Stomach smooth muscle (tissue), 2 donors: ENCODE measurements around the gene NECAB2.

Experiments
- H3K27ac ChIP-seq: one replicate; pipeline ENCODE4 v1.7.0; 2013; ENCODE audit warnings: mild to moderate bottlenecking, low read length, inconsistent platforms
- H3K27me3 ChIP-seq, 2 donors: one replicate each; pipeline ENCODE4 v1.7.0; 2013; ENCODE audit warnings: low read length in 2 of 2; ENCODE audit not compliant: insufficient read depth in 2 of 2, control insufficient read depth in 1 of 2
- H3K36me3 ChIP-seq, 2 donors: one replicate each; pipeline ENCODE4 v1.7.0; 2013; ENCODE audit warnings: low read length in 2 of 2; ENCODE audit not compliant: control insufficient read depth in 2 of 2, insufficient read depth in 2 of 2
- H3K4me1 ChIP-seq: one replicate; pipeline ENCODE4 v1.7.0; 2013; ENCODE audit warnings: low read length; ENCODE audit not compliant: control insufficient read depth, insufficient read depth
- H3K4me3 ChIP-seq, 2 donors: one replicate each; pipeline ENCODE4 v1.7.0; 2013; ENCODE audit warnings: low read length in 2 of 2
- H3K9ac ChIP-seq, 2 donors: one replicate each; pipeline ENCODE4 v1.7.0; 2013; ENCODE audit warnings: low read length in 2 of 2, mild to moderate bottlenecking in 1 of 2
- H3K9me3 ChIP-seq, 2 donors: one replicate each; pipeline ENCODE4 v1.7.0; 2013; ENCODE audit warnings: low read length in 2 of 2; ENCODE audit not compliant: control insufficient read depth in 2 of 2
- donor health status: healthy.
- donor health status: Pancreatic carcinoma.

The NECAB2 gene

GRCh38 chr16:83980794-83981193 lies 12.8 kb downstream of the NECAB2 start:
- Histone ChIP-seq H3K27me3 (no peaks in the 10 kb centered on the region), H3K9me3 (peaks cover 0 to 16% of the 10 kb centered on the region in 2 donors), H3K27ac (no peak overlapping the region), H3K4me3 (no peak overlapping the region), H3K9ac (no peak overlapping the region), H3K4me1 (no peaks in the 10 kb centered on the region), H3K36me3 (no peaks in the 10 kb centered on the region)

GRCh38 chr16:83981799-83982198 lies 13.8 kb downstream of the NECAB2 start:
- Histone ChIP-seq H3K27ac (no peak overlapping the region), H3K36me3 (no peaks in the 10 kb centered on the region), H3K4me1 (no peaks in the 10 kb centered on the region), H3K9me3 (peaks cover 0 to 16% of the 10 kb centered on the region in 2 donors), H3K4me3 (no peak overlapping the region), H3K9ac (no peak overlapping the region), H3K27me3 (no peaks in the 10 kb centered on the region)

DNA sequence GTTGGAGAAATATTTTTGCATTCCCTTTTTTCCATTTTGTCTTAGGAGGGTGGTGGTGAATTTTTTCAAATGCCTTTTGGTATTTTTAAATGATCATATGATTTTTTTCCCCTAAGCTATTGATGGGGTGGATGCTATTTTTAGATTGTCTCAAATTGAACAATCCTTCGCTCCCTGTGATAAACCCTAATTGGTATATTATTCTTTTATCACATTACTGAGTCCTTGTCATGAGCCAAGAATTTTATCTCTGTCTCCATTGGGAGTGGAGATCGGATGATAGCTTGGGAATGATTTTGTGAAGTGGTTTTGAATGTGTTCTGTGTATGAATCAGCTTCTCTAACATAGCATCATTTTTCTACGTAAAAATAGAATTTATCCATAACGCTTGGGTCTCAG lies 15.4 kb downstream of the NECAB2 start:
- no peaks in the 10 kb centered on the region for H3K36me3 ChIP-seq
- H3K27ac ChIP-seq = no peak overlapping the region
- H3K4me3 ChIP-seq = no peak overlapping the region
- H3K4me1 ChIP-seq = no peaks in the 10 kb centered on the region
- peaks cover 0 to 7% of the 10 kb centered on the region in 2 donors for H3K9me3 ChIP-seq
- no peak overlapping the region for H3K9ac ChIP-seq
- H3K27me3 ChIP-seq = no peaks in the 10 kb centered on the region

DNA sequence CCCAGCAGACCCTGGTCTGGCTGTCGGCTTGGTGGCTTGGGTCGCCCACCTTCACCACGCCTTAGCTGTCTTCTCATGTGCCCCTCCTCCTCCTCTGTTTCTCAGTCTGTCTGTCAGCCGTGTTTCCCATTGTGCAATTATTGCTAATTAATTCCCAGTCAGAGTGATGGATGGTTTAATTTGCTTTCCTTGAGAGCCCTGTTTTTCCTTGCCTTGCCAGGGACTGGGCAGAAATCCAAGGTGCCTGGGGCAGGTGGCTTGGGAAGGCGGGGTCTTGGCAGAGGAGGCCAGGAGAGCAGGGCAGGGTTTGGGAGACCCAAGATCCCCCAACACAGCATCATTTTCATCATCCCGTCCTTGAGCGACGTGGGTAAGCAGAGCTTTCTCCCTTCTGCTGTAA lies 21.3 kb downstream of the NECAB2 start:
- no peak overlapping the region for H3K9ac ChIP-seq
- no peaks in the 10 kb centered on the region for H3K9me3 ChIP-seq
- H3K4me3 ChIP-seq = no peak overlapping the region
- H3K27ac ChIP-seq = no peak overlapping the region
- H3K4me1 ChIP-seq = no peaks in the 10 kb centered on the region
- no peaks in the 10 kb centered on the region for H3K36me3 ChIP-seq
- peaks cover 0 to 7% of the 10 kb centered on the region in 2 donors for H3K27me3 ChIP-seq

DNA sequence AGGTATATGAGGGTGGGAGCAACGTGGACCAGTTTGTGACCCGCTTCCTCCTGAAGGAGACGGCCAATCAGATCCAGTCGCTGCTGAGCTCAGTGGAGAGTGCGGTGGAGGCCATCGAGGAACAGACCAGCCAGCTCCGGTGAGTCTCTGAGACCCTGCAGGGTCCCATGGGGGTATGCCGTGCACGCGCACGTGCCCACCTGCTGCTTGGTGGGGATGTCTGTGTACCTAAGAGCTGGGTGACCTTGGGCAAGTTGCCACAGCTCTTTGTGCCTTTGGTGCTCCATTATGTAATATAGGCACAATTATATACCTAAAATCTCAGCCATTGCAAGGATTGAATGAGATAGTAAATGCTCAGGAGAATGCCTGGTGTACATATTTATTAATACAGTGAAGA lies 22.4 kb downstream of the NECAB2 start:
- peaks cover 0 to 7% of the 10 kb centered on the region in 2 donors for H3K27me3 ChIP-seq
- no peak overlapping the region for H3K4me3 ChIP-seq
- H3K9me3 ChIP-seq = no peaks in the 10 kb centered on the region

DNA sequence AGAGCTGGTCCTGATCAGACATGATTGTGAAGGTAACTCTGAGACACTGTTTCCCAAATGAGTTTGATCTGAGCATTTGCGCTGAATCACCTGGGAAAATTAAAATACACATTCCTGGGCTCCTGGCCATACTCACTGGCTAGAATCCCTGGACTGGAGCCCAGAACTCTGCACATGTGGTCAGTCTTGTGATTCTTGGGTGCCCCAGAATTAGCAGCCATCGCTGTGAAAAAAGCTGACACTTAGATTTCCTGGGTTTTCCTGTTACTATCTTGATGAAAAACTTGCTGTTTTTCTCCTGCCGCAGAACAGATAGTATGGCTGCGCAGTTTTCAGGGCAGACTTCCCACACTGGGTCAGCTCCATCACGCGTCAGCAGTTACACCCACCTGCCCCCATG lies 24.6 kb downstream of the NECAB2 start:
- Histone ChIP-seq H3K36me3 (no peaks in the 10 kb centered on the region), H3K4me3 (no peak overlapping the region), H3K4me1 (no peaks in the 10 kb centered on the region), H3K9me3 (no peaks in the 10 kb centered on the region), H3K27me3 (peaks cover 9 to 15% of the 10 kb centered on the region in 2 donors), H3K27ac (no peak overlapping the region), H3K9ac (no peak overlapping the region)

More for the DNA sequence above, 22.4 kb downstream of the NECAB2 start:
- no peaks in the 10 kb centered on the region for H3K36me3 ChIP-seq
- no peak overlapping the region for H3K9ac ChIP-seq
- no peaks in the 10 kb centered on the region for H3K4me1 ChIP-seq
- H3K27ac ChIP-seq = no peak overlapping the region

DNA sequence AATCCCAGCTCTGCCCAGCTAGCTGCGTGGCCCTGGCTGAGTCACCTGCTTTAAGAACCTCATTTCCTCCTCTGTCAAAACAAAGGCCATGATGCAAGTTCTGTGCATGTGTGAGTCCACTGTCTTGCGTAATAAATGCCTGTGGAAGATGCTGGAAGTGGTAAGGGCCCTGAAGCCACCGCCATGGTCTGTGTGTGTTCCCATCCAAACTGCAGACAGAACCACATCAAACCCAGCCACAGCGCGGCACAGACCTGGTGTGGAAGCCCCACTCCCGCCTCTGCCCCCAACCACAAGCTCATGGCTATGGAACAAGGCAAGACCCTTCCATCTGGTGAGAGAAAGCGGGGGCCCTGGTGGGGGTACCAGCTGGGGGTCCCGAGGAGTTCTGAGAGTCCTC lies 26.0 kb downstream of the NECAB2 start:
- Histone ChIP-seq H3K9me3 (no peaks in the 10 kb centered on the region), H3K4me3 (no peak overlapping the region), H3K36me3 (no peaks in the 10 kb centered on the region), H3K27me3 (peaks cover 22 to 23% of the 10 kb centered on the region in 2 donors), H3K27ac (no peak overlapping the region), H3K9ac (no peak overlapping the region), H3K4me1 (no peaks in the 10 kb centered on the region)

GRCh38 chr16:83994703-83995102 lies 26.7 kb downstream of the NECAB2 start:
- H3K27ac ChIP-seq = no peak overlapping the region
- no peaks in the 10 kb centered on the region for H3K9me3 ChIP-seq
- H3K4me1 ChIP-seq = no peaks in the 10 kb centered on the region
- no peaks in the 10 kb centered on the region for H3K36me3 ChIP-seq
- peaks cover 23% of the 10 kb centered on the region in 2 donors for H3K27me3 ChIP-seq
- no peak overlapping the region for H3K4me3 ChIP-seq
- H3K9ac ChIP-seq = no peak overlapping the region

DNA sequence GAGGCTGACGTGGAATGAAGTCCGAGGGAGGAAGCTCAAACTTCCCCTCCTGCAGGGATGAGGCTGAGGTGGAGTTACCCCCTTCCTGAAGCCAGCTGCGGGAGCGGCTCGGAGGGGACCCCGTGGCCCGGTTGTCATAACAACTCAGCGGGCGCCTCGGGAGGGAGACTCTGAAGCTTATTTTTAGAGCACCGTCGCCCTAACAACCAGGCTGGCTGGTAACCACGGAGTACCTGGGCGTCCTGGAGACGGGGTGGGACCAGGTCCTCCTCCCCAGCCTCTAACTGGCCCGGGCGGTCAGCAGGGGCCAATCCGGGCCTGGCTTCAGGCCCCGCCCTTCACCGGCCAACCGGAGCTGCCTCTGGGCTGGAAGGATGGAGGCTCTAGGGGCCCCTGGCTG lies 27.7 kb downstream of the NECAB2 start:
- no peaks in the 10 kb centered on the region for H3K9me3 ChIP-seq
- no peaks in the 10 kb centered on the region for H3K36me3 ChIP-seq
- no peak overlapping the region for H3K9ac ChIP-seq
- H3K27ac ChIP-seq = no peak overlapping the region
- H3K4me3 ChIP-seq = no peak overlapping the region
- no peaks in the 10 kb centered on the region for H3K4me1 ChIP-seq
- peaks cover 21 to 26% of the 10 kb centered on the region in 2 donors for H3K27me3 ChIP-seq

DNA sequence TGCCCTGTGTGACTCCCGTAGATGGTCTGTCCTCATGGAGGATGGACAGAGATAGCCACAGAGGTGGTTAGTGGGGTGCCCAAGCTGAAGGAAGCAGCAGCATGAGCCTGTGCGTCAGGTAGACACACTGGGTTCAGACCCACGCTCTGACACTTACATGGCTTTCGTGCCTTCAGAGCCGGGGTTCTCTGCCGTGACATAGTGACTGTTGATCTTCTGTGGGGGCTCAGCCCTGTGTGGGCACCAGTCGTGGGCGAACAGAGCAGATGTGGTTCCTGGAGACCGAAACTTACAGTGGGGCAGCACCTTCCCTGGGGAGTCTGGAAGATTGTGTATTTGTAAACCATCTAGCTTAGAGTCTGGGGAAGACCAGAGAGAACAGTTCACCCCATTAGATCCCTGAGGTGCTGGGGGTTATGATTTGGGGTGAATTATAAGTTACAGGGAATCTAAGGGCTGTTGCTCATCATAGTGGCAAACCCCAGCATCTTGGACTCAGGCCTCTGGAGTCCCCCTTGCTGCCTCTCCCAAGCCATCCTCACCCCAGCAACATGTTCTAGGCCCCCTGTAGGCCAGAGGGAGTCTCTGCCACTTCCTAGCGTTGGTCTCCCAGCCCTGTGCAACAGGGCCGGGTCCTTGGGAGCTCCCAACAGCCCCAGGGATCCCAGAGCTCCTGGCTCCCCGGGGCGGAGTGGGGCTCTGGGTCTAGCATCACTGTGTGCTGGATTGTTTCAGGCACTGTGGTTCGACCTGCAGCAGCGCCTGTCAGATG lies 28.6 kb downstream of the NECAB2 start:
- Histone ChIP-seq H3K9ac (no peak overlapping the region), H3K27me3 (peaks cover 21 to 28% of the 10 kb centered on the region in 2 donors), H3K4me1 (no peaks in the 10 kb centered on the region), H3K9me3 (no peaks in the 10 kb centered on the region), H3K4me3 (no peak overlapping the region), H3K36me3 (no peaks in the 10 kb centered on the region), H3K27ac (no peak overlapping the region)

- H3K27ac ChIP-seq = no peak overlapping the region
- no peaks in the 10 kb centered on the region for H3K9me3 ChIP-seq
- H3K27me3 ChIP-seq = peaks cover 20 to 33% of the 10 kb centered on the region in 2 donors
- H3K4me1 ChIP-seq = no peaks in the 10 kb centered on the region
- no peak overlapping the region for H3K4me3 ChIP-seq
- H3K36me3 ChIP-seq = no peaks in the 10 kb centered on the region
- no peak overlapping the region for H3K9ac ChIP-seq
Observed at GRCh38 chr16:83998091-83998490, 30.0 kb downstream of the NECAB2 start.
